Activated CD4-positive, alpha-beta T cell treated with anti-CD3 and anti-CD28 coated beads, Interleukin-10, Interleukin-2, amounts not matched to agents 100 ng/mL and 50 ng/mL, durations not matched to agents 16 hours and 8 hours (primary cell): ENCODE data around the gene RASSF4.

Experiments used
- DNase-seq: peaks from one replicate; pipeline ENCODE4 v3.0.0-alpha.2; 2020

RASSF4 gene

GRCh38 chr10:44928462-44928861 is 31.1 kb upstream of the RASSF4 start:
- DNase-seq, result no peak

- no peak for DNase-seq
Measured at GRCh38 chr10:44929356-44930255, 30.0 kb upstream of the RASSF4 start.

DNA sequence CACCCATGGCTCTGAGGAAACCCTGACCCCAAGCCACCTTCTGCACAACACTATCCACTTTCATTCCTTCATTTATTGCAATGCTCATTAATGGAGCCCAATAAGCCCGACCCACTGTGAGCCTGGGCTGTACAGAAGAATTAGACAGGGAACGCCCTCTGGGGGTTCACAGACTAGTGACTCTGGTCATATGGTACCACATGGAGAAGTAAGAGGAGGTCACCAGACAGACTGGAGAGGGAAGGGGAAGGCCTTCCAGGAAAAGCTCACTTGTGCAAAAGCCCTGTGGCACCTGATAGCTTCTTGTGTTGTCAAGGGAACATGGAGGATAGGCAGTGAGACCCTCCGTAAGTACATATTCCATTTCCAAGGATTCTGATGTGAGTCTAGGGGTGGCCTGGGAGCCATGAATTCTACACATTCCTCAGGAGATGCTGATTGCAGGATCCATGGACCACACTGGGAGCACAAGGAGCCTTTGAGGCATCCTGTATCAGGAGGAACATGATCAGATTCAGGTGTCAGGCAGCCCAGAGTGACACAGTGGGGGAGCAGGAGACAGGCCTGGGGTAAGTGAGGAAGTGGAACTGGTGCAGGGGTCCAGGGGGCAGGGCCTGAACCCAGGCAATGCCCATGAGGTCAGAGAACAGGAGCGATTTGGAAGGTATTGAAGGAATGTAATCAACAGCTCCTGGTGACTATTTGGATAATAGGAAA is 28.5 kb upstream of the RASSF4 start:
- no peak for DNase-seq

DNA sequence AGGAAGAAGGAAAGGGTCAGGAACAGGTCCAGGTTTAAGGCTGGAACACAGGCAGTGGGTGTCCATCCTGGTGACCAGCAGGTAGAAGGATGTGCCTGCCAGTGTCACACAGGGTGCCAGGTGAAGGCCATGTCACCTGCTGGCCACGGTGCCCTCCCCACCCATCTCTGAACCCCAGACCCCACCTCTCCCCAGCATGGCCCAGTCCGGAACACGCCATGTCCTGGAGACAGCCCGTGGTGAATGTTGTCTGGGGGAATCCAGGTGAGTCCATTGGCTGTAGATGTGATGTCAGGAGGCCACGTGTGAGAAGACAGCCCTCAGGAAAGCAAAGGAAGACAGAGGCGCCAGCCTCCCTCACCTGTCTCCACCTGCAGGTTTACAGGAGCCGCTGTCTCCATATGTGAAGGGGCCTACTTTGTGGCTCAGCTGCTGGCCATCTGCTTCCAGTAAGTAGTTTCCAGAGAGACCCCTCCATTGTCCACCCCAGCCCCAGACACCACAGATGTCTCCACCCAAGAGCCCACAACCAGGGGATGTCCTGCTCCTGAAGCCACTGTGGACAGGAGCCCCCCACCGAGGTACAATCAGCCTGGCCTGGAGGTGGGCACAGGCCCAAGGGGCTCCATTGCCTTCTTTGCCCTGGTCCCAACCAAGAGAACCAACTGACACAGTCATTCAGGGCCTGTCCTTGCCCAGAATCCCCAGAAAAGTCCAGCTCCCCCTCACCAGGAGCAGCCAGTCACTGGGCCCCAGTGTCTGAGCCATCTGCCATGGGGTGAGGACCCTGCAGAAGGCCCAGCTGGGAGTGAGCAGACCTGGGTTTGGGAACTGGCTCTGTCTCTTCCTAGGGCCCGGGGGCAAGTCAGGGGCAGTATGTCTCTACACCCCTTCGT is 27.7 kb upstream of the RASSF4 start:
- DNase-seq, result no peak

GRCh38 chr10:44932517-44933450 is 26.8 kb upstream of the RASSF4 start:
- DNase-seq, result peak; percentile 82

DNA sequence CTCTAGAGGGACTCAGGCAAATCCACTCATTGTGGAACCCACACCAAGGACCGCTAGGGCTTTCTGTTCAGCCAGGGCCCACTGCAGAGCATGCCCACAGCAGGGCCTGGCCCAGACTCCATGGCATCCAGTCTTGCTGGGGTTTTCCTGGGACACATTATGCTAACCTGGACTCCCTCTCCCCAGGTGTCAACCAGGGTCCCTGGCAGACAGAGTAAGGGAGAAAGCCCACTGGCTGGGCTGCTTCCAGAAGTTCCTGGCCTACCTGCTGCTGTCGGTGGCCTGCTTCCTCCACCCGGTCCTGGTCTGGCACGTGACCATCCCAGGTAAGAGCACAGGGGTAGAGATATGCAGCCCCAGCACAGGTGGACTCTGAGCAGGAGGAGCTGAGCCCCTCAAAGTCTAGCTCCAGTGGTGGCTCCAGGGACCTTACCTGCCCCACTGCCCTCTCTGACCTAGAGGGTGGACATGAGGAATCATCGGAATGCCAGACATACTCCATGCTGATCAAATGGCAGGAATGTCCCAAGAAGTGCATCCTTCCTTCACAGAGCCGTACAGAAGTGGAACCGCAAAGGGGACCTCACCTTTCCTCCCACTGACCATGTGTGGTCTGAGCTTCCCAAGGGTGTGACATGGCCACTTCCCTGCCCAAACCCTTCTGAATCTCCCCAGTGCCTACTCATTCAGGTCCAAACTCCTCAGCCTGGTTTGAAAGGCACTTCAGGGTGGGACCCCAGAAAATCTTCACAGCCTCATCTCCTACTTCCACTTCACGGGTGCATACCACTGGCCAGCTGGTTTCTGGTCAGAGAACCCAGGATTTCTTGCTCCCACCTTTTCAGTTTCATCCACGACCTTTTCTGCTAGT is 25.9 kb upstream of the RASSF4 start:
- no peak for DNase-seq

- no peak for DNase-seq
Measured at GRCh38 chr10:44934416-44935200, 25.0 kb upstream of the RASSF4 start.

DNA sequence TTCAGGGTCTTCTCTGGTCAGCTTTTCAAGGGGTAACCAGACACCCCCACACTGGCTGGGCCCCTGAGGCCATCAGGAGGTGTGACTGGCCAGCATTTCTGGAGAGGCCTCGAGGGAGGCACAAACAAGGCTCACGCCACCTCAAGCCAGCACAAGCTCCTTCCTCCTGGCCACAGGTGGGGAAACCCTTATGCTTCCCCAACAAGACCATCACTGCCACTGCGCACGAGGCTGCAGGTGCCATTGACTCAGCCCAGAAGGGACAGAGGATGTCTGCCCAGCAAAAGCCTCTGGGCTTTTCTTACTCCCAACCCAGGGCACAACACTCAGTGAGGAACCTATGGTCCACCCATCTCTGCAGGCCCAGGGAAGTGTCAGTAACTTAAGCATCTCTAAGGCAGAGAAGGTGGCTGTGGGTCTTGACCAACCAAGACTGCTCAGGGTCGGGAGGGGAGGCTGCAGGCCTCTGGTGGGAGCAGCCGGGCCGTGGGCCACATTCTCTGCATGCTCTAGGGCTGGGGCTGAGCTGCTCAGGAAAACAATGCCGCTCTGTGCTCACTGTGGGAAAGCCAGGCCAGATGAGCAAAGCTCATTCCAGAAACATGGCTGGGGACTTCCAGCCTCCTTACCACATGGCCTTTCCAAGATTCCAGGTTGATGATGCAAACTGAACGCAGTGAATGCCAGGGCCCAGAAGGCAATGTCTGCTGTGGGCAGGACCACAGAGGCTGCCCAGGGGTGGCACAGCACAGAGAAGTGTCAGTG is 24.2 kb upstream of the RASSF4 start:
- DNase-seq, result no peak

DNA sequence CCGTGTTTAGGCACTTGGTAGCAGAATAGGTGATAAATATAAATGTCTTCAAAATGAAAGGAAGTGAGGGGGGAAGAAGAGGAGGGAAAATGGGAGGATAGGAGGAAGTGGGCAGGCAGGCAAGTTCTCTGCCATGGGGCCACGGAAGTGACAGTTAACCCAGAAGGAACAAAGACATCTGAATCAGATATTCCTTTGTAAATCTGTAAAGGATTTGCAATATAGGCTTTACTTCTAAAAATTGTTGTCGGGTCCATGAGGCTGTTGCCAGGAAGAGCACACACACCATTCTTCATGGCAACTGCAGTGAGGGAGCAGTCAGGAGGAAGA is 23.7 kb upstream of the RASSF4 start:
- DNase-seq, result no peak

- no peak for DNase-seq
Measured at GRCh38 chr10:44936314-44936975, 23.2 kb upstream of the RASSF4 start.

DNA sequence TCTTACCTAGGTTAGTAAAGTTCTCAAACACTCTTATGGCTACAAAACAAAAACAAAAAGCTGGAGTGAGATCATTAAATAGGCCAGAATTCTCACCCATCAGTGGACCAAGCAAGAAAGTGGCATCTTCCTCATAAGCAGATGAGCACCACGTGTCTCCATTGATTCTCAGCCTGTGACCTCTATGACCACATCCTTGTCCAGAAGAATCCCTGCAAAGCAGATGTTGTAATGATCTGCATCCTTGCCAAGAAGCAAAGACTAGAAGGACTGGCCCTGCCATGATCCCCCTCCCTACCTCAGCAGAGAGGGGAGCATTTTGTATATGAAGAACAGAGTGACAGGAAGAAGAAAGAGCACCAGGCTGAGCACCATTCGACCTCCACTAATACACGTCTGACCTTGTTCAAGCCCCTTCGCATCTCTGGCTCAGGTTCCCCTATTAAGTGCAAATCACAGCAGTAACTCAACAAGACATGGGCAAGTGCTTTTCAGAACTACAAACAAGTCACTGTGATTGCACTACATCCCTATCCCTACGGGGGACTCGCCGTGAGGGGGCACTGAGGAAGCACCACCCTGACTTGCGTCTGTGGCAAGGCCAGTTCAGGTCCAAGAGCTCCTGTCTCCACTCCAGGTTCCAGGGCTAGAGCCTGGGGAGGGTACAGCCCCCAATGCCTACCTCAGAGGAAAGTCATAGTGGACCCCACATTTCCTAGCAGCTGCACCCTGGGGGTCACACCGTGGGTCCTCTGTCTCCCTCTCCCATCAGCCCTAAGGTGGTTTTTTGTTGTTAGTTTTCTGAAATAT is 22.2 kb upstream of the RASSF4 start:
- no peak for DNase-seq

DNA sequence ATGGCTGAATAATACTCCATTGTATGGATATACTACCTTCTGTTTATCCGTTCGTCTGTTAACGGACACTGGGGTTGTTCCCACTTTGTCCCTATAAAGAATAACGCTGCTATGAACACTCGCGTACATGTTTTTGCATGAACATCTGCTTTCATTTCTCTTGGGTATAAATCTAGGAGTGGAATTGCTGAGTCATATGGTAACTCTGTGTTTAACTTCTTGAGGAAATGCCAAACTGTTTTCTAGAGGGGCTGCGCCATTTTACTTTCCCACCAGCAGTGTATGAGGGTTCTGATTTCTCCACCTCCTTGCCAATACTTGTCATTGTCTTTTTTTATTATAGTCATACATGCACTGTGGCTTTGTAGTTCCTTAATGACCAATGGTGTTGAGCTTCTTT is 20.6 kb upstream of the RASSF4 start:
- no peak for DNase-seq

GRCh38 chr10:44939691-44940401 is 19.8 kb upstream of the RASSF4 start:
- no peak for DNase-seq

DNA sequence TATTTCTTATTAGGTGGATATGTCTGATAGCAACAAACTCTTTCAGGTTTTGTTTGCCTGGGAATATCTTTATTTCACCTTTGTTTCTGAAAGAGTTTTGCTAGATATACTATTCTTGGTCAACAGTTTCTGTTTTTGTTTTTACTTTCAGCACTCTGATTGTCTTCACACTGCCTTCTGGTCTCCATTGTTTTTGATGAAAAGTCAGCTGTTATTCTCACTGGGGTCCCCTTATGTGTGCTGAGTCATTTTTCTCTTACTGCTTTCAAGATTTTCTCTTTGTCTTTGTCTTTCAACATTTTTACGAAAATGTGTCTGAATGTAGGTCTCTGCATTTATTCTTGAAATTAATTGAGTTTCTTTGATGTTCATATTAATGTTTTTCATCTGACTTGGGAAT is 15.2 kb upstream of the RASSF4 start:
- no peak for DNase-seq

DNA sequence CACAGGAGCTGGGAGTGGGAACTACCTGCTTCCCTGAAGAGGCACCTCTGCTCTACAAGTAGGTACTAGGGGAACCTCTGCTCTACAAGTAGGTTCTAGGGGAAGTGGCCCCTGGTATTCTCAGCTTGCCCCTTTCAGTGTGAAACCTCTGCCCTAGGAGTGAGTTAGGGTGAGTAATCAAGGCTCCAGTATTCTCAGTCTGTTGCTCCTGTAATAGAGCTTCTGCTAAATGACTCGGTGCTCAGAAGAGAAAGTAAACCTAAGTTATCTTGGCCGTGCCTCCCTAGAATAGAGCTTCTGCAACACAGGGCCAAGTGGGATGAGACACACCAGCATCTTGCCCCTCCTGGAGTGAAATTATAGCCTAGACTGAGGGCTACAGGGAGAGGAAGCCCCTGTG is 13.4 kb upstream of the RASSF4 start:
- no peak for DNase-seq

GRCh38 chr10:44947371-44948152 is 12.0 kb upstream of the RASSF4 start:
- DNase-seq, result no peak

- DNase-seq, result no peak
Measured at GRCh38 chr10:44948642-44949041, 11.0 kb upstream of the RASSF4 start.
